GM21717 (cell line): ENCODE data around the gene PER2.
"Not testable (repeated sequence)": the region's sequence is repeated elsewhere in the genome, so short reads cannot be mapped to it uniquely, and the experiment has no call there.

Experiments used
- ATAC-seq: cut with Tn5 transposase; IDR thresholded peaks from one replicate; pipeline ENCODE4 v1.9.1; 2021; ENCODE audit warnings: mild to moderate bottlenecking, moderate library complexity; ENCODE audit not compliant: unreplicated experiment

The PER2 gene

GRCh38 chr2:238287737-238288649 lies at the start of gene PER2:
Gene PER2, minus strand, starts transcription at chr2:238288610. Its CDS starts 10,674 bp downstream, at chr2:238277936.
- ATAC-seq = peak; percentile 40

- no peak for ATAC-seq
These were observed 49.4 kb upstream of the PER2 start for GRCh38 chr2:238337846-238338245.

GRCh38 chr2:238336793-238337444 lies 48.5 kb upstream of the PER2 start:
- no peak for ATAC-seq

- no peak for ATAC-seq
These were observed 47.7 kb upstream of the PER2 start for GRCh38 chr2:238336151-238336550.

- ATAC-seq = not testable (repeated sequence)
These were observed 47.2 kb upstream of the PER2 start for GRCh38 chr2:238335591-238335990.

- no peak for ATAC-seq
These were observed 46.5 kb upstream of the PER2 start for GRCh38 chr2:238334885-238335284.

GRCh38 chr2:238331916-238332315 lies 43.5 kb upstream of the PER2 start:
- no peak for ATAC-seq

GRCh38 chr2:238330391-238330790 lies 42.0 kb upstream of the PER2 start:
- no peak for ATAC-seq

- ATAC-seq = no peak
These were observed 39.3 kb upstream of the PER2 start for GRCh38 chr2:238327751-238328150.

GRCh38 chr2:238326801-238327365 lies 38.5 kb upstream of the PER2 start:
- no peak for ATAC-seq

GRCh38 chr2:238325694-238326093 lies 37.3 kb upstream of the PER2 start:
- no peak for ATAC-seq

GRCh38 chr2:238324248-238324647 lies 35.8 kb upstream of the PER2 start:
- ATAC-seq = not testable (repeated sequence)

- no peak for ATAC-seq
These were observed 33.6 kb upstream of the PER2 start for GRCh38 chr2:238322001-238322411.

- no peak for ATAC-seq
These were observed 33.1 kb upstream of the PER2 start for GRCh38 chr2:238321467-238321866.

- ATAC-seq = peak; percentile 32
These were observed 32.4 kb upstream of the PER2 start for GRCh38 chr2:238320648-238321281.

- ATAC-seq = peak; percentile 94
These were observed 31.8 kb upstream of the PER2 start, which contains the start of gene TRAF3IP1 for GRCh38 chr2:238320246-238320647. Gene TRAF3IP1, plus strand, starts transcription at chr2:238320518. Its CDS starts 145 bp downstream, at chr2:238320663.

GRCh38 chr2:238315031-238315595 lies 26.7 kb upstream of the PER2 start:
- ATAC-seq = no peak

- ATAC-seq = no peak
These were observed 26.2 kb upstream of the PER2 start for GRCh38 chr2:238314576-238314975.

GRCh38 chr2:238313991-238314350 lies 25.6 kb upstream of the PER2 start:
- ATAC-seq = no peak

- no peak for ATAC-seq
These were observed 25.0 kb upstream of the PER2 start for GRCh38 chr2:238313289-238313990.
